Lung (tissue), 12 donors: Measurements from ENCODE around the gene CXCL8. TPM values are rescaled to one million over a fixed set of nuclear protein-coding genes. Genes with fewer than 3 reads are reported as not detected.

Experiments
- ATAC-seq: fragments of 200-7000 bp; cut with Tn5 transposase; one replicate; pipeline ENCODE4 v1.9.1; 2020; ENCODE audit warnings: moderate number of reproducible peaks; ENCODE audit not compliant: insufficient read depth, low FRiP score
- DNase-seq, 3 donors: peaks; one replicate each; pipeline ENCODE4 v3.0.0-alpha.2; 2013 to 2017
- H3K27ac ChIP-seq, 2 donors: one replicate each; pipeline ENCODE4 v1.5.1; 2013; ENCODE audit warnings: mild to moderate bottlenecking in 2 of 2, moderate library complexity in 2 of 2, control low read depth in 1 of 2, inconsistent platforms in 1 of 2, low read depth in 1 of 2, low read length in 1 of 2
- H3K27me3 ChIP-seq, 3 donors: one replicate each; pipeline ENCODE4 v1.5.1; 2013; ENCODE audit warnings: low read length in 2 of 3; ENCODE audit not compliant: control insufficient read depth in 3 of 3, insufficient read depth in 3 of 3
- H3K36me3 ChIP-seq, 4 donors: one replicate each; pipeline ENCODE4 v1.5.1; 2013; ENCODE audit warnings: low read length in 4 of 4, mild to moderate bottlenecking in 1 of 4, moderate library complexity in 1 of 4; ENCODE audit not compliant: control insufficient read depth in 4 of 4, insufficient read depth in 4 of 4
- H3K4me1 ChIP-seq, 5 donors: one replicate each; pipeline ENCODE4 v1.5.1; 2013; ENCODE audit warnings: low read length in 5 of 5, mild to moderate bottlenecking in 2 of 5, moderate library complexity in 1 of 5; ENCODE audit not compliant: control insufficient read depth in 5 of 5, insufficient read depth in 5 of 5
- H3K4me3 ChIP-seq: one replicate; pipeline ENCODE4 v1.5.1; 2013; ENCODE audit warnings: mild to moderate bottlenecking, control low read depth, moderate library complexity
- H3K9ac ChIP-seq, 2 donors: one replicate each; pipeline ENCODE4 v1.5.1; 2013; ENCODE audit warnings: low read length in 2 of 2, control low read depth in 1 of 2; ENCODE audit not compliant: insufficient read depth in 1 of 2
- H3K9me3 ChIP-seq, 4 donors: one replicate each; pipeline ENCODE4 v1.5.1; 2013; ENCODE audit warnings: low read length in 3 of 4, mild to moderate bottlenecking in 1 of 4, moderate library complexity in 1 of 4; ENCODE audit not compliant: control insufficient read depth in 4 of 4, insufficient read depth in 3 of 4
- WGBS, 2 donors: extraction: QIAGEN DNeasy Blood & Tissue Kit; methylation state at CpG; one replicate each; pipeline ENCODE4 v1.1.7; 2013; 5-methylcytosine and 5-hydroxymethylcytosine counted together
- polyA plus RNA-seq, 2 donors: library from polyadenylated mRNA; stranded (reverse); fragments of 200-250 nt; gene quantifications; one replicate each; pipeline ENCODE4 v1.2.1, GENCODE V29; 2013
- total RNA-seq, 2 donors: library from RNA; depleted of rRNA in 1 of 2; stranded (reverse); fragments of >200 nt in 1 of 2; gene quantifications; one replicate each; pipeline ENCODE4 v1.2.1, GENCODE V29; 2014 to 2021
- TF ChIP-seq, protein P1 (sequence below): IDR thresholded peaks from 2 replicates; pipeline ENCODE4 v1.5.1; 2012; ENCODE audit warnings: mild to moderate bottlenecking; ENCODE audit errors: control extremely low read depth, extremely low read depth
- donor health status: control.
- donor health status: control.
- donor health status: Bipolar disorder and iron deficiency.
- donor health status: healthy.
- donor health status: DM: yes; HTN: yes; CAD: no.

Gene CXCL8
- total and polyA plus RNA-seq, 4 donors: 33.8 to 501 (median 68.9) TPM

DNA sequence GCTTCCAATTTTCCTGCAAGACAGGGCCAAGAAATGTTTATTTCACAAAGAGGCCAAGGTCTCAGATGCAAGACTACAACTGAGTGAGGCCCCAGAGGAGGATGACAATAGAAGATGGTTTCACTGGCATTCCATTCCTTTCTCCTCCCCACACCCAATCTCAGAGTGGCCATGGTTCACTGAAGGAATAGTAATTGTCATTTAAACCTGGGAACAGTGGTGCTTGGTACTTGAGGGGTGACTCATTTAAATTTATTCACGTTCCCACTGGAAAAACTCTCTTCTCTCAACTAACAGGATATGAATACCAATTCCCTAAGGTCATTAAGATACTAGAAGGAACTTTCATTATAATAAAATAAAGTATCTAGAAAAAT is 35.3 kb upstream of the CXCL8 start:
- no peaks in the 10 kb centered on the region for H3K36me3 ChIP-seq
- H3K4me1 ChIP-seq: peaks cover 0 to 14% (median 4%) of the 10 kb centered on the region in 5 donors
- TF ChIP-seq, protein P1, sequence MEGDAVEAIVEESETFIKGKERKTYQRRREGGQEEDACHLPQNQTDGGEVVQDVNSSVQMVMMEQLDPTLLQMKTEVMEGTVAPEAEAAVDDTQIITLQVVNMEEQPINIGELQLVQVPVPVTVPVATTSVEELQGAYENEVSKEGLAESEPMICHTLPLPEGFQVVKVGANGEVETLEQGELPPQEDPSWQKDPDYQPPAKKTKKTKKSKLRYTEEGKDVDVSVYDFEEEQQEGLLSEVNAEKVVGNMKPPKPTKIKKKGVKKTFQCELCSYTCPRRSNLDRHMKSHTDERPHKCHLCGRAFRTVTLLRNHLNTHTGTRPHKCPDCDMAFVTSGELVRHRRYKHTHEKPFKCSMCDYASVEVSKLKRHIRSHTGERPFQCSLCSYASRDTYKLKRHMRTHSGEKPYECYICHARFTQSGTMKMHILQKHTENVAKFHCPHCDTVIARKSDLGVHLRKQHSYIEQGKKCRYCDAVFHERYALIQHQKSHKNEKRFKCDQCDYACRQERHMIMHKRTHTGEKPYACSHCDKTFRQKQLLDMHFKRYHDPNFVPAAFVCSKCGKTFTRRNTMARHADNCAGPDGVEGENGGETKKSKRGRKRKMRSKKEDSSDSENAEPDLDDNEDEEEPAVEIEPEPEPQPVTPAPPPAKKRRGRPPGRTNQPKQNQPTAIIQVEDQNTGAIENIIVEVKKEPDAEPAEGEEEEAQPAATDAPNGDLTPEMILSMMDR: no peak
- no peaks in the 10 kb centered on the region for H3K9me3 ChIP-seq
- WGBS, 2 donors: 46 to 79% methylated on average over 1 of the region's 1 CpG
- no peak overlapping the region for H3K4me3 ChIP-seq
- H3K27me3 ChIP-seq: no peaks in the 10 kb centered on the region
- ATAC-seq: no peak
- DNase-seq: no peak
- H3K27ac ChIP-seq: peak overlapping the region; percentile 55 to 57
- H3K9ac ChIP-seq: no peak overlapping the region

DNA sequence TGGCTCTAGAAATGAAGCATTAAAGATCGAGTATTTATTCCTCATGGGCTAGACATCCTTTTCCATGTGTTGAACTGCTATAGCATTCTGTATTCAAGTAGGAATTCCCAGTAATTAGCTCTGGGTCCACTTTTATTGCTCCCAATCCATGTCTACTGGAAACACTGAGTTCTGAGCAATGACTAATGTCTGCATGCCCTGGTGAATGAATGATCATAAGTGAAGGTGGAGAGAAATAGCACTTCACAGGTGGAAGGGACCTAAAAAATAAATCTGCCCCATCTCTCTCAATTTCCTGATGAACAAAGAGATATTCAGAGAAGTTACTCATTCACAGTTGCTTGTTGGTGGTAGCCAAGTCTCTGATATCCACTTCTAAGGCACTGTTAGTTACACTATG is 34.6 kb upstream of the CXCL8 start:
- DNase-seq (no peak), ATAC-seq (no peak)
- Histone ChIP-seq H3K9ac (no peak overlapping the region), H3K27ac (peak overlapping the region in 1 of 2 donors; percentile 33), H3K4me3 (no peak overlapping the region), H3K36me3 (no peaks in the 10 kb centered on the region), H3K9me3 (no peaks in the 10 kb centered on the region), H3K27me3 (no peaks in the 10 kb centered on the region), H3K4me1 (peaks cover 0 to 14% (median 4%) of the 10 kb centered on the region in 5 donors)
- TF ChIP-seq, protein P1: no peak
- WGBS, 2 donors: 90 to 94% methylated on average over 1 of the region's 1 CpG

DNA sequence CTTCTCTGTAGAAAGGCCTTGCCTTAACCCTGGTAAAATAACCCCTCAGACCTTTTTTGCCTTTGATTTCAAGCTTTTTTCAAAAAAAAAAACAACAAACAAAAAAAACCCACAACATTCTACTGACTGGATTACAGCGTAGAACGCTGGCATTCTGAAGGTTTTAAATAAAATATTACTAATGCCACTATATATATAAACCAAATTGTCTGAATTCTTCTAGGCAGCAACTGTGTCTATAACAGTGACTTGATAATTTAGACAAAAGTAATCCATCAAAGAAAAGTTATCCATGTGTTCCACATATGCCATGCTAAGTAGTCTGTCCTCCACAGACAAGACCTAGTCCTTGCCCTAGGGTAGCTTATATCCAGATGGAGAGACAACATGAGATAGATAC is 33.6 kb upstream of the CXCL8 start:
- H3K36me3 ChIP-seq: no peaks in the 10 kb centered on the region
- no peak overlapping the region for H3K9ac ChIP-seq
- TF ChIP-seq, protein P1: no peak
- 95 to 98% methylated on average over 2 of the region's 2 CpGs for WGBS, 2 donors
- H3K4me1 ChIP-seq: peaks cover 0 to 14% (median 4%) of the 10 kb centered on the region in 5 donors
- no peak overlapping the region for H3K27ac ChIP-seq
- no peaks in the 10 kb centered on the region for H3K9me3 ChIP-seq
- H3K27me3 ChIP-seq: no peaks in the 10 kb centered on the region
- no peak overlapping the region for H3K4me3 ChIP-seq
- no peak for ATAC-seq
- no peak for DNase-seq

DNA sequence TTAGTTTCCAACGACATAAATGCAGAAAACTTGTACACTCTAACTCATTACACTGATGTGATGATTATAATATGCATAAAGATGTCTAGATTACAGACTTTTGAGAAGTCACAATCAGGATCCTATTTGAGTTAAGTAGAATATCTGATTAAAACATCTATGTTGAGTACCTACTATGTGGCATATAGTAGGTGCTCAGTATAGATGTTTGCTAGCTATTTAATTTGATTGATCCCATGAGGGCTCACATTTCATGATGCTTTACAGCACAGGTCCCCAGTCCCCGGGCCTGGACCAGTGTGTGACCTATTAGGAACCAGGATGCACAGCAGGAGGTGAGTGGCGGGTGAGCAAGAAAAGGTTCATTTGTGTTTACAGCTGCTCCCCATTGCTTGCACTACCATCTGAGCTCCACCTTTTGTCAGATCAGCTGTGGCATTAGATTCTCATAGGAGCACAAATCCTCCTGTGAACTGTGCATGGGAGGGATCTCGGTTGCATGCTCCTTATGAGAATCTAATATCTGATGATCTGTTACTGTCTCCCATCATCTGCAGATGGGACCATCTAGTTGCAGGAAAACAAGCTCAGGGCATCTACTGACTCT is 33.0 kb upstream of the CXCL8 start:
- no peak overlapping the region for H3K27ac ChIP-seq
- DNase-seq (no peak), ATAC-seq (no peak)

More for the DNA sequence above, 33.0 kb upstream of the CXCL8 start:
- H3K36me3 ChIP-seq: no peaks in the 10 kb centered on the region
- no peaks in the 10 kb centered on the region for H3K27me3 ChIP-seq
- H3K9ac ChIP-seq: no peak overlapping the region
- H3K4me3 ChIP-seq: no peak overlapping the region
- TF ChIP-seq, protein P1: no peak
- WGBS, 2 donors: 89 to 94% methylated on average over 4 of the region's 4 CpGs
- H3K9me3 ChIP-seq: no peaks in the 10 kb centered on the region
- peaks cover 0 to 14% (median 4%) of the 10 kb centered on the region in 5 donors for H3K4me1 ChIP-seq
